Common myeloid progenitor, CD34-positive (primary cell): ENCODE measurements around the gene HACD1.

Experiments
- CTCF ChIA-PET: fragments of 350-600 bp; sonication (Branson Sonifier 250); formaldehyde crosslinking; loops from one replicate; lab custom pipeline; 2021; ENCODE audit warnings: antibody characterized with exemption; lab: Charles Lee
- POLR2A ChIA-PET: fragments of 350-600 bp; sonication (Branson Sonifier 250); formaldehyde crosslinking; loops from one replicate; lab custom pipeline; 2021; ENCODE audit warnings: antibody characterized with exemption; lab: Charles Lee
- DNase-seq, 3 donors: peaks; one replicate each; pipeline versions ENCODE4 v3.0.0 to v3.0.0-alpha.2; 2013
- H3K27ac ChIP-seq, 2 experiments: 1 replicate in 1 of 2; 2 replicates in 1 of 2; pipeline ENCODE4 v1.7.0; 2013; ENCODE audit warnings: inconsistent platforms in 2 of 2, low read length in 2 of 2, mild to moderate bottlenecking in 2 of 2, low read depth in 1 of 2, moderate library complexity in 1 of 2; ENCODE audit not compliant: severe bottlenecking in 2 of 2, insufficient read depth in 1 of 2, poor library complexity in 1 of 2
- H3K27me3 ChIP-seq, 5 experiments: replicated peaks in 2 of 5; 1 replicate in 3 of 5; 2 replicates in 2 of 5; pipeline versions ENCODE4 v1.6.1 to v1.7.0; 2013; ENCODE audit warnings: low read length in 4 of 5, mild to moderate bottlenecking in 2 of 5, moderate library complexity in 2 of 5, inconsistent platforms in 1 of 5; ENCODE audit not compliant: insufficient read depth in 5 of 5, control insufficient read depth in 4 of 5
- H3K36me3 ChIP-seq, 4 experiments: 1 replicate in 2 of 4; 2 replicates in 2 of 4; pipeline versions ENCODE4 v1.6.1 to v1.7.0; 2013; ENCODE audit warnings: low read length in 3 of 4, control low read depth in 1 of 4, mild to moderate bottlenecking in 1 of 4; ENCODE audit not compliant: control insufficient read depth in 4 of 4, insufficient read depth in 4 of 4
- H3K4me1 ChIP-seq, 4 experiments: 1 replicate in 3 of 4; 2 replicates in 1 of 4; pipeline versions ENCODE4 v1.6.1 to v1.7.1; 2013; ENCODE audit warnings: low read length in 3 of 4, mild to moderate bottlenecking in 3 of 4, control low read depth in 1 of 4, inconsistent platforms in 1 of 4, moderate library complexity in 1 of 4; ENCODE audit not compliant: control insufficient read depth in 4 of 4, insufficient read depth in 4 of 4; ENCODE audit errors: control extremely low read depth in 1 of 4
- H3K4me3 ChIP-seq, 7 experiments: 1 replicate in 4 of 7; 2 replicates in 3 of 7; pipeline versions ENCODE4 v1.5.1 to v1.7.0; 2013; ENCODE audit warnings: mild to moderate bottlenecking in 7 of 7, low read length in 6 of 7, moderate library complexity in 6 of 7, inconsistent platforms in 2 of 7, low read depth in 2 of 7, control low read depth in 1 of 7; ENCODE audit not compliant: insufficient read depth in 4 of 7, control insufficient read depth in 1 of 7; ENCODE audit errors: extremely low read depth in 1 of 7
- H3K9me3 ChIP-seq, 5 experiments: 1 replicate in 4 of 5; 2 replicates in 1 of 5; pipeline versions ENCODE4 v1.6.1 to v1.7.1; 2013; ENCODE audit warnings: low read length in 4 of 5, mild to moderate bottlenecking in 2 of 5, inconsistent platforms in 1 of 5, low read depth in 1 of 5, moderate library complexity in 1 of 5; ENCODE audit not compliant: control insufficient read depth in 4 of 5, insufficient read depth in 2 of 5; ENCODE audit errors: control extremely low read depth in 1 of 5
- WGBS: methylation state at CpG from one replicate; pipeline ENCODE4 v1.1.5; 2013; ENCODE audit not compliant: insufficient coverage; 5-methylcytosine and 5-hydroxymethylcytosine counted together

The HACD1 gene

DNA sequence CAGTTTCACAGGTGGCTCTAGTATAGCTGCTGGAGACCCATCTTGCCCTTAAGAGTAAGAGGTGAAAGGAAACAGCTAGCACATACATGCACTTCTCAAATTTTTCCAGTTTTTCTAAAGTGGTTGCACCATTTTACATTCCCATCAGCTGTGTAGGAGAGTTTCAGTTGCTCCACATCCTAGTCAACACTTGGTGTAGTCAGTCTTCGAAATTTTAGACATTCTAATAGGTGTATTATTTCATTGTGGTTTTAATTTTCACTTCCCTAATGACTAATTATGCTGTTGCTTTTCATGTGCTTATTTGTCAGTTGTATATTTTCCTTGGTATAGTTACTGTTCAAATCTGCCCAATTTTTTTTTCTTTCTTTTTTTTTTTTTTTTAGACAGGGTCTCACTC, 9.5 kb upstream of the HACD1 start:
- no peak for DNase-seq
- ChIA-PET POLR2A (no interaction called here), CTCF (interaction anchor here (0.6 to 1.1 kb wide), 2 partner anchors 189 to 222 kb away, joined by 3 read pairs; no protein-coding TSS in a partner anchor)
- no peak overlapping the region for H3K27ac ChIP-seq
- no peaks in the 10 kb centered on the region for H3K4me1 ChIP-seq
- WGBS = no CpG with 5 or more reads among the region's 1 CpG
- no peaks in the 10 kb centered on the region for H3K36me3 ChIP-seq
- no peaks in the 10 kb centered on the region for H3K27me3 ChIP-seq
- no peaks in the 10 kb centered on the region for H3K9me3 ChIP-seq
- H3K4me3 ChIP-seq = no peak overlapping the region

DNA sequence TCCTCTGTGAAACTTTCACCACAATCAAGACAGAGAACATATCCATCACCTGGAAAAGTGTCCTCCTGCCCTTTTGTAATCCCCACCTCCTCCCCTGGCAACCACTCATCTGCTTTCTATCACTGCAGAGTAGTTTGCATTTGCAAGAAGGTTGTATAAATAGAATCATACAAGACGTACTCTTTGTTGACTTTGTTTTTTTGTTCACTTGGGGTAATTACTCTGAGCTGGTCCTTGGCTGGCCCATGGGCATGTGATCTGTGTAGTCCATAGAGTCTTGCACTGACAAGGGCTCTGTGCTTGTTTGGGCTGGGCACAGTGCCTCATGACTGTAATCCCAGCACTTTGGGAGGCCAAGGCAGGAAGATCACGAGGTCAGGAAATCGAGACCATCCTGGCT, 7.8 kb upstream of the HACD1 start:
- H3K9me3 ChIP-seq = no peaks in the 10 kb centered on the region
- no peaks in the 10 kb centered on the region for H3K4me1 ChIP-seq
- no peak overlapping the region for H3K4me3 ChIP-seq
- no peaks in the 10 kb centered on the region for H3K27me3 ChIP-seq
- DNase-seq = no peak
- 100% methylated on average over 2 of the region's 3 CpGs for WGBS
- ChIA-PET POLR2A (no interaction called here), CTCF (interaction anchor here (1.0 to 1.2 kb wide), 2 partner anchors 81 to 112 kb away, joined by 3 read pairs; no protein-coding TSS in a partner anchor)
- no peak overlapping the region for H3K27ac ChIP-seq
- no peaks in the 10 kb centered on the region for H3K36me3 ChIP-seq

DNA sequence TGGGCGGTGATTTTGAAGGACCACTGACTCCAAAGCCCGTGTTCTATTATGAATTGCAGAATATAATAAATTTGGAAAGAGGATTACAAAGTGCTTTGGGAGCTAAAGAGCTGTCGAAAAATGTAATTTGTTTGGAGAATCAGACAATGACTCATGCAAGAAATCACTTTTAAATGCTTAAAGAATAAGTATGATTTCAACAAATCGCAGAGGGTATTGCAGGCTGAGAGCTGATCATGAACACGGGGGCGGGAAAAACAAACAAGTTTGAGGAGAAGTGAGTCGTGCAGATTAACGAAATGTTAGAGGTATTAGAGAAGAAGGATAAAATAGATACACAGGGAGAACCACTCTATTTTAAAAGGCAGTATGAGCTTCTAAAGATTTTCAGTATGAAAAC, 4.9 kb upstream of the HACD1 start:
- ChIA-PET CTCF (interaction anchor here (0.9 to 1.8 kb wide), 5 partner anchors 12 to 163 kb away, joined by 3 to 5 read pairs (median 3); partner anchors contain the start of gene STAM), POLR2A (no interaction called here)
- H3K4me3 ChIP-seq = no peak overlapping the region
- DNase-seq = no peak
- peaks cover 0 to 7% (median 5%) of the 10 kb centered on the region in 4 experiments for H3K4me1 ChIP-seq
- WGBS = 100% methylated on average over 5 of the region's 8 CpGs
- no peaks in the 10 kb centered on the region for H3K36me3 ChIP-seq
- H3K9me3 ChIP-seq = no peaks in the 10 kb centered on the region
- no peaks in the 10 kb centered on the region for H3K27me3 ChIP-seq
- no peak overlapping the region for H3K27ac ChIP-seq

DNA sequence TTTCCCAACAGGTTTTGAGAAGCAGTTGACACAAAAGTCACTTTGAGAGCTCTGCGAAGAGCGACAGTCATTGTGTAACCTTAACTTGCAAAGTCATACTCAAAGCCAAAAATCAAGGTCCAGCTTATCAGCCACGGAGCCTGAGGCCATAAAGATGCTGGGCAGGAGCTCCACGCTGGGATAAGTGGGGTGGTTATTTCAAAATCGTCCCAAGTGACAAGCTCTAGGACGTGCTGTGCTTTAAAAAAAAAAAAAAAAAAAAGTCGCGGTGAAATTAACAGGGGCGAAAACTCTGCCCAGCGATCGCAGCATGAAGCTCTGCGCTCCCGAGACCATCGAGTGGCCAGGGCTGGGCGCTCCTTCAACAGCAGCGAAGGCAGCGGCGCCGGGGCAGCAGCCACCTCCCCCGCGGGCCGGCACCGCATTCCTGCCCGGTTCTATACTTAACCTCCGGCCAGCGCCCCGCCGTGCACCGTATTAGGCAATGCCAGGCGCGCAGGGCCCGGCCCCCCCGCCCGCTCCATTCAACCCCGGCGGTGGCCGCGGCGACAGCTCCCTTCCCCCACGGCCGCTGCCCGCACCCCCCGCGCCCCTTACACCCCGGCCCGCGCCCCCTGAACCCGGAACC, 657 bp downstream of the HACD1 start:
- peak overlapping the region; percentile 25 to 68 for H3K27ac ChIP-seq
- peak overlapping the region; percentile 73 to 96 (median 90) for H3K4me3 ChIP-seq
- peak; percentile 55 to 79 (median 70) for DNase-seq
- H3K9me3 ChIP-seq = no peaks in the 10 kb centered on the region
- peaks cover 0 to 14% (median 10%) of the 10 kb centered on the region in 4 experiments for H3K4me1 ChIP-seq
- CTCF ChIA-PET = interaction anchor here (0.6 to 1.6 kb wide), 9 partner anchors 9 to 254 kb away, joined by 3 to 4 read pairs (median 3); partner anchors contain the start of gene STAM
- H3K36me3 ChIP-seq = peaks cover 2 to 4% (median 3%) of the 10 kb centered on the region in 4 experiments
- WGBS = 2% methylated on average over 16 of the region's 48 CpGs
- POLR2A ChIA-PET = interaction anchor here (0.6 kb wide), 1 partner anchor 264 kb away, joined by 4 read pairs; no protein-coding TSS in a partner anchor
- H3K27me3 ChIP-seq = no peaks in the 10 kb centered on the region

DNA sequence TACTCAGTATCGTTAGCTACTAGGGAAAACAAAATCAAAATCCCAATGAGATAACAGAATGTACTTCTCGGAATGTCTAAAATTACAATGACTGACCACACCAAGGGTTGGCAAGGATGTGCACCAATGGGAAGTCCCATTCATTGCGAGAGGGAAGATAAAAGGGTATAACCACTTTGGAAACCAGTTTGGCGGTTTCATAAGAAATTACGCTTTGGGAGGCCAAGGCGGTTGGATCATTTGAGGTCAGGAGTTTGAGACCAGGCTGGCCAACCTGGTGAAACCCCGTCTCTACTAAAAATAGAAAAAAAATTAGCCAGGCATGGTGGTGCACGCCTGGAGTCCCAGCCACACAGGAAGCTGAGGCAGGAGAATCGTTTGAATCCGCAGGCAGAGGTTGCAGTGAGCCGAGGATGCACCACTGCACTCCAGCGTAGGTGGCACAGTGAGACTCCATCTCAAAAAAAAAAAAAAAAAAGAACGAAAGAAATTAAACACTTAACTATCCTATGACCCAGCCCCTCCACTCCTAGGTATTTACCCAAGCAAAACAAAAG, 7.6 kb downstream of the HACD1 start:
- Histone ChIP-seq H3K36me3 (peaks cover 2 to 8% (median 5%) of the 10 kb centered on the region in 4 experiments), H3K4me3 (no peak overlapping the region), H3K27me3 (no peaks in the 10 kb centered on the region), H3K9me3 (no peaks in the 10 kb centered on the region), H3K4me1 (peaks cover 0 to 6% (median 3%) of the 10 kb centered on the region in 4 experiments), H3K27ac (no peak overlapping the region)
- POLR2A ChIA-PET = interaction anchor here (0.6 kb wide), 1 partner anchor 19 kb away, joined by 3 read pairs; no protein-coding TSS in a partner anchor
- DNase-seq = no peak
- 93% methylated on average over 7 of the region's 13 CpGs for WGBS
- CTCF ChIA-PET = interaction anchor here (0.6 to 2.3 kb wide), 8 partner anchors 10 to 629 kb away, joined by 3 to 9 read pairs (median 4); no protein-coding TSS in a partner anchor

DNA sequence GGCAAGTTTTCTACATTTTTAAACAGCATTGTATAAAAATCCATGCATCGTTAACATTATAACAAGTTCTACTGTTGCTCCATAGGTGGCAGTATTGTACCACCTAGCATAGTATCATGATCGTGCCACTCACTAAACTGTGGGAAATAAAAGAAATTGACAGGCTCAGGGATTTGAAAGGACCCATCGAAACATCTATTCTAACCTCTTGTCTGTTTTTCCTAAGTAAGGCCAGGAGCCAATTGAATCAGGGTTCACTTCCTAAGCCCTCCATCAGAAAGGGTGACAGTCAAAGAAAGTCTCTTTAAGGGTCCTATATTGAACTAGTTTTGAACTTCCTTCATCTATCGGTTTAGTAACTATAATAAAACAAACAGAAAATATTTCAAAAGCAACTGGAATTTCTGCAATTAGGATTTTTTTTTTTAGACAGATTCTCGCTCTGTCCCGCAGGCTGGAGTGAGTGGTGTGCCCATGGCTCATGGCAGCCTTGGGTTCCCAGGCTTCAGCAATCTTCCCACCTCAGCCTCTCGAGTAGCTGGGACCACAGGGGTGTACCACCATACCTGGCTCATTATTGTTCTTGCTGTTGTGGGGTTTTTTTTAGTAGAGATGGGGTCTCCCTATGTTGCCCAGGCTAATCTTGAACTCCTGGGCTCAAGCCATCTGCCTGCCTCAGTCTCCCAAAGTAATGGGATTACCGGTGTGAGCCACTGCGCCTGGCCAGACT, 9.4 kb downstream of the HACD1 start:
- H3K27ac ChIP-seq = no peak overlapping the region
- H3K4me1 ChIP-seq = peaks cover 0 to 6% (median 3%) of the 10 kb centered on the region in 4 experiments
- ChIA-PET CTCF (interaction anchor here (0.7 to 2.3 kb wide), 20 partner anchors 8 to 630 kb away, joined by 3 to 16 read pairs (median 4); partner anchors contain the start of gene HACD1), POLR2A (no interaction called here)
- no peak overlapping the region for H3K4me3 ChIP-seq
- H3K9me3 ChIP-seq = no peaks in the 10 kb centered on the region
- no peaks in the 10 kb centered on the region for H3K27me3 ChIP-seq
- DNase-seq = peak; percentile 63 to 77 (median 76)
- peaks cover 2 to 5% (median 4%) of the 10 kb centered on the region in 4 experiments for H3K36me3 ChIP-seq
- 40% methylated on average over 5 of the region's 9 CpGs for WGBS
